Keratinocyte (primary cell): Measurements from ENCODE around the gene ITGB2. TPM values are rescaled to one million over a fixed set of nuclear protein-coding genes. Genes with fewer than 3 reads are reported as not detected.

Experiments used
- DNase-seq: peaks from one replicate; pipeline ENCODE4 v3.0.0-alpha.2; 2011; ENCODE audit warnings: low read depth, missing footprints, low spot score
- FAIRE-seq: peaks from 2 replicates; lab custom pipeline; 2011; peaks lifted over from hg19 to GRCh38; lab: Jason Lieb, UNC
- H2AFZ ChIP-seq: 2 replicates; pipeline ENCODE4 v1.6.0; 2012; ENCODE audit warnings: low read length, control low read depth, inconsistent platforms; ENCODE audit not compliant: control insufficient read depth
- H3K27ac ChIP-seq: 2 replicates; pipeline ENCODE4 v1.5.1; 2011; ENCODE audit warnings: low read length; ENCODE audit not compliant: control insufficient read depth, insufficient read depth
- H3K27me3 ChIP-seq: 3 replicates; pipeline ENCODE4 v1.6.0; 2011; ENCODE audit warnings: low read length; ENCODE audit not compliant: control insufficient read depth, insufficient read depth; ENCODE audit errors: extremely low read depth
- H3K36me3 ChIP-seq, 2 experiments: 2 replicates in 1 of 2; 3 replicates in 1 of 2; pipeline ENCODE4 v1.5.1; 2011; ENCODE audit warnings: low read length in 2 of 2, mild to moderate bottlenecking in 1 of 2; ENCODE audit not compliant: control insufficient read depth in 2 of 2, insufficient read depth in 2 of 2; ENCODE audit errors: extremely low read depth in 1 of 2
- H3K4me1 ChIP-seq: 3 replicates; pipeline ENCODE4 v1.5.1; 2011; ENCODE audit warnings: low read length; ENCODE audit not compliant: control insufficient read depth, insufficient read depth; ENCODE audit errors: extremely low read depth
- H3K4me2 ChIP-seq: 3 replicates; pipeline ENCODE4 v1.6.0; 2011; ENCODE audit warnings: low read depth, low read length; ENCODE audit not compliant: control insufficient read depth, insufficient read depth; ENCODE audit errors: extremely low read depth
- H3K4me3 ChIP-seq, 3 experiments: fragments of 200-600 bp in 1 of 3; sonication (generic) in 1 of 3; 2 replicates in 2 of 3; 3 replicates in 1 of 3; pipeline ENCODE4 v1.5.1; 2011 to 2016; ENCODE audit warnings: low read length in 3 of 3, mild to moderate bottlenecking in 3 of 3, control low read depth in 2 of 3, inconsistent platforms in 1 of 3, low read depth in 1 of 3, mixed read lengths in 1 of 3, mixed run types in 1 of 3, moderate library complexity in 1 of 3; ENCODE audit not compliant: control insufficient read depth in 2 of 3, insufficient read depth in 2 of 3; ENCODE audit errors: extremely low read depth in 1 of 3
- H3K79me2 ChIP-seq: 2 replicates; pipeline ENCODE4 v1.6.0; 2012; ENCODE audit warnings: low read length; ENCODE audit not compliant: control insufficient read depth, insufficient read depth
- H3K9ac ChIP-seq: 3 replicates; pipeline ENCODE4 v1.6.0; 2011; ENCODE audit warnings: low read length; ENCODE audit not compliant: control insufficient read depth, insufficient read depth; ENCODE audit errors: extremely low read depth
- H3K9me1 ChIP-seq: 3 replicates; pipeline ENCODE4 v1.6.0; 2011; ENCODE audit warnings: low read length; ENCODE audit not compliant: control insufficient read depth, insufficient read depth; ENCODE audit errors: extremely low read depth
- H3K9me3 ChIP-seq: 2 replicates; pipeline ENCODE4 v1.5.1; 2012; ENCODE audit warnings: low read depth, low read length; ENCODE audit not compliant: control insufficient read depth
- H4K20me1 ChIP-seq: 3 replicates; pipeline ENCODE4 v1.6.0; 2011; ENCODE audit warnings: low read length; ENCODE audit not compliant: control insufficient read depth, insufficient read depth; ENCODE audit errors: extremely low read depth
- EZH2 ChIP-seq: IDR thresholded peaks from one replicate; pipeline ENCODE4 v1.6.1; 2012; ENCODE audit warnings: inconsistent platforms, mild to moderate bottlenecking, low read length, moderate library complexity
- dilution Hi-C: fragments of 300-500 bp; cut with MboI; formaldehyde crosslinking; loops from one replicate; pipeline ENCODE4 v1.7.0; 2020; ENCODE audit warnings: low sequenced_read_pairs; ENCODE audit not compliant: extremely low pct_ligation_motif_present
- polyA plus RNA-seq, 5 experiments: library from polyadenylated mRNA; depleted of rRNA in 3 of 5; stranded (reverse) in 3 of 5; stranded (forward) in 1 of 5; unstranded in 1 of 5; fragments of >200 nt; gene quantifications; 1 replicate in 1 of 5; 2 replicates in 3 of 5; 3 replicates in 1 of 5; pipeline versions ENCODE4 v1.2.1 to v1.2.3, GENCODE V29; 2011 to 2012; ENCODE audit warnings: missing spikeins in 2 of 5, low read depth in 1 of 5, low replicate concordance in 1 of 5
- TF ChIP-seq, protein P1 (sequence below), 3 experiments: IDR thresholded peaks in 1 of 3; conservative IDR thresholded peaks in 1 of 3; optimal IDR thresholded peaks in 1 of 3; 2 replicates in 2 of 3; 3 replicates in 1 of 3; pipeline versions ENCODE3 to v1.5.1; 2011; ENCODE audit warnings: low read length in 3 of 3, mild to moderate bottlenecking in 3 of 3, moderate library complexity in 2 of 3, control low read depth in 1 of 3, inconsistent platforms in 1 of 3; ENCODE audit not compliant: insufficient read depth in 2 of 3; ENCODE audit errors: extremely low read depth in 1 of 3

Gene ITGB2
- polyA plus RNA-seq, 1 donor (not counting 4 experiments of a cell fraction or from before 2014, with no cell fraction given): 0.55 TPM

DNA sequence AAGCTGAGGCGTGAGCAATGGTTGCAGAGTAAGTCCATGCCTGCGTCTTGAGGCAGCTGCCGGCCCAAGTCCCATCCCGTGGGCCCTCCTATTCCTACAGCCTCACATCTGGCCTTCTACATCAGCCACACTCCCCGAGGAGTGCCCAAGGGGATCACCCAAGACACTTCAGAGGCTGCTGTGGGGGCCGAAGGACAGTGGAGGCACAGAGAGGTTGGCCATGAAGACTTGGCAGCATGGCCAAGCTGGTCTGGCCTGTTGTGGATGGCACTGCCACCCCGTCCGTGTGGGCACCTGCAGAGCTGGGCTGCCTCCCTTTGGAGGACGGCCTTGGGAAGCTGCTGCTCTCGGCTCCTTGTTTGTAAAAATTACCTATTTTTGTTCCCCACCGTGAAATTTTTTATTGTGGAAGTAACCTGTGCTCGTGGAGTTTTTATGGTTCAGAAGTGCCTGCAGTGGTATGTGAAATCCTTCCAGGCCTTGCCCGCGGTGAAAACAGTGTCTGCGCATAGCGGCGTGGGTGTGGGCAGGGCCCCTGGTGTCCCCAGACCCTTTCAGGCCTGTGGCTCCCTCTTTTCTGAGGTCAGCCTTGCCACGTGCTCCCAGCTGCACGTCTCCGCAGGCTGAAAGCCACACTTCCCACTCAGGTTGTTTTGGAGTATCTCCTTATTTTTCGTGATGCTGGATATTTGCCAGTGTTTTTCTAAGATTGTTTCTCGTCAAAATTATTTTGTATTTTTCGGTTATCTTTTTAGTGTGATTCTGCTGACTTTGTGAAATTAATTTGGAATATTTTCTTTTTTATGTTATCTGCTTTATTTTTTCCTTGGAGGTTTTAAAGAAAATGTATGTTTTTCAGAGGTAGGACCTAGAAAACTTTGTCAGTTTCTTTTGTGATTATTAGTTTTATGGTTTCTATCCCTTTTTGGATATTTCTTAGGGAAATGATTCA is 39.7 kb upstream of the ITGB2 start:
- no peaks in the 10 kb centered on the region for H3K9me1 ChIP-seq
- DNase-seq (no peak), FAIRE-seq (no peak)
- peaks cover 4% of the 10 kb centered on the region for H3K4me1 ChIP-seq
- no peak overlapping the region for H2AFZ ChIP-seq
- no peak for TF ChIP-seq EZH2
- TF ChIP-seq, protein P1, sequence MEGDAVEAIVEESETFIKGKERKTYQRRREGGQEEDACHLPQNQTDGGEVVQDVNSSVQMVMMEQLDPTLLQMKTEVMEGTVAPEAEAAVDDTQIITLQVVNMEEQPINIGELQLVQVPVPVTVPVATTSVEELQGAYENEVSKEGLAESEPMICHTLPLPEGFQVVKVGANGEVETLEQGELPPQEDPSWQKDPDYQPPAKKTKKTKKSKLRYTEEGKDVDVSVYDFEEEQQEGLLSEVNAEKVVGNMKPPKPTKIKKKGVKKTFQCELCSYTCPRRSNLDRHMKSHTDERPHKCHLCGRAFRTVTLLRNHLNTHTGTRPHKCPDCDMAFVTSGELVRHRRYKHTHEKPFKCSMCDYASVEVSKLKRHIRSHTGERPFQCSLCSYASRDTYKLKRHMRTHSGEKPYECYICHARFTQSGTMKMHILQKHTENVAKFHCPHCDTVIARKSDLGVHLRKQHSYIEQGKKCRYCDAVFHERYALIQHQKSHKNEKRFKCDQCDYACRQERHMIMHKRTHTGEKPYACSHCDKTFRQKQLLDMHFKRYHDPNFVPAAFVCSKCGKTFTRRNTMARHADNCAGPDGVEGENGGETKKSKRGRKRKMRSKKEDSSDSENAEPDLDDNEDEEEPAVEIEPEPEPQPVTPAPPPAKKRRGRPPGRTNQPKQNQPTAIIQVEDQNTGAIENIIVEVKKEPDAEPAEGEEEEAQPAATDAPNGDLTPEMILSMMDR (optimal IDR thresholded peaks at IDR 0.05 in 1 of 3, IDR thresholded peaks at IDR 0.05 in 1 of 3, conservative IDR thresholded peaks at IDR 0.05 in 1 of 3; ENCODE audit: extremely low read depth in 1 of 3, insufficient read depth in 2 of 3, low read length in 3 of 3): no peak
- no peaks in the 10 kb centered on the region for H3K9me3 ChIP-seq
- H3K27me3 ChIP-seq: no peaks in the 10 kb centered on the region
- H3K4me2 ChIP-seq: no peak overlapping the region
- H3K9ac ChIP-seq: no peak overlapping the region
- dilution Hi-C loops: no loop called here
- H3K27ac ChIP-seq: no peak overlapping the region
- peaks cover 25 to 27% of the 10 kb centered on the region in 2 experiments for H3K36me3 ChIP-seq
- peaks cover 5% of the 10 kb centered on the region for H4K20me1 ChIP-seq
- H3K4me3 ChIP-seq: no peak overlapping the region
- H3K79me2 ChIP-seq: peaks cover 35% of the 10 kb centered on the region

DNA sequence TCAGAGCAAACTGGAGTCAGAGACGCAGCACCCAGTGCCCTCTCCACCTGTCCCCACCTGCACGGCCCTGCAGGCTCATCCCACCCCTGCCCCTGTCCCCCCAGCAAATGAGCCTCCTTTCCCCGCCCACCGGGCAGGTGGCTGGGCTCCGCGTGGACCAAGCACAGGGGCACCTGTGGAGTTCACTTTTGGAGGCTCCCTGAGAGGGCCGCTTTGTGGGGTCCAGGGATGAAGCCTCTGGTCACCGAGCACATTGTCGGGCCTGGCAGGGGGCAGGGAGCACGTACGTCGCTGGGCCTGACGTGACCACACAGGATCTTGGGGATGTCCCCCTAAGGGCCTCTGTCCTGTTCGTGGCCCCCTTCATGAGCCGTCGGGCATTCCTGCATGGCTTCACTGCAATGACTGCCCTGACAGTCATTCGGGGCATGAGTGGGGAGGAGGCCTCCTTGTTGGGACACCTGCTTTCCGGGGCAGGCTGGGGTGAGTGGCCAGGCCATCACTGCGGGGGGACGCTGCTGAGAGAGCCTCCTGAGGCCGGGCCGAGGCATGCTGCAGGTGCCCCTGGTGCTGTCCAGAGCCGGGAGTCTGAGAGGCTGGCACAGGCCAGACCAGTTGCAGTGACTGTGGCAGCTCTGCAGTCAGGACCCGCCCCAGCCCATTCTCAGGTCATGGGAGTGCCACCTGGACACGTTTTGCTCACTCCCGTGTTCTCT is 38.8 kb upstream of the ITGB2 start:
- Histone ChIP-seq H3K4me3 (no peak overlapping the region), H3K9ac (no peak overlapping the region), H3K9me3 (no peaks in the 10 kb centered on the region), H4K20me1 (peaks cover 5% of the 10 kb centered on the region), H3K27ac (no peak overlapping the region), H3K36me3 (peaks cover 16 to 27% of the 10 kb centered on the region in 2 experiments), H3K4me1 (peaks cover 4% of the 10 kb centered on the region), H2AFZ (no peak overlapping the region), H3K4me2 (no peak overlapping the region), H3K27me3 (no peaks in the 10 kb centered on the region), H3K79me2 (peaks cover 36% of the 10 kb centered on the region), H3K9me1 (no peaks in the 10 kb centered on the region)
- FAIRE-seq (no peak), DNase-seq (no peak)
- no peak for TF ChIP-seq EZH2
- TF ChIP-seq, protein P1 (optimal IDR thresholded peaks at IDR 0.05 in 1 of 3, IDR thresholded peaks at IDR 0.05 in 1 of 3, conservative IDR thresholded peaks at IDR 0.05 in 1 of 3; ENCODE audit: extremely low read depth in 1 of 3, insufficient read depth in 2 of 3, low read length in 3 of 3): no peak
- dilution Hi-C loops: no loop called here
